ENCODE data around the gene ZNF521. TPM values are rescaled to one million over a fixed set of nuclear protein-coding genes. Genes with fewer than 3 reads are reported as not detected.

Gene ZNF521
- total RNA-seq, 1 donor from 2014 or later = 10.3 TPM

DNA sequence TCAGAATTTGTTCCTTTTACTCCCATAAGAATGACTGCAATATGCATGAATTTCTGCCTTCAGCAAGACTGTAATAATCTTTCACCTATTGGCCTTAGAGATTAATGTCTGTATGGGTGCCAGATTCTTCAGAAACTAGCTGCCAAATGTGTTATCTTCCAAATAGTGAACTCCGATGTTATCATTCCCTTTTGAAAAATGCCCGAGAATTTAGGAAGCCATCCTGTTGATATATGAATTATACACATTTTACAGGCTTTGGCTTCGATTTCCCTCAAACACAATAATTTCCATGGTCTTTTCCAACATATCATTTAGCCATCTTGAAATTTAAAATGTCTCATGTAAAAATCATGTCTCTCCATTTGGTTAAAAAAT lies 101.5 kb downstream of the ZNF521 start:
- peaks cover 38% of the 10 kb centered on the region for H3K4me1 ChIP-seq
- no peaks in the 10 kb centered on the region for H3K36me3 ChIP-seq
- no peak for DNase-seq
- no peaks in the 10 kb centered on the region for H3K9me3 ChIP-seq (replicated peaks)
- TF ChIP-seq CTCF (IDR thresholded peaks at IDR 0.05; ENCODE audit: borderline replicate concordance) = no peak
- intact Hi-C loops (cut with micrococcal nuclease) = no loop called here
- H3K27me3 ChIP-seq (ENCODE audit: low read depth) = no peaks in the 10 kb centered on the region
- no peak overlapping the region for H3K27ac ChIP-seq (replicated peaks)
- H3K4me3 ChIP-seq = no peak overlapping the region

DNA sequence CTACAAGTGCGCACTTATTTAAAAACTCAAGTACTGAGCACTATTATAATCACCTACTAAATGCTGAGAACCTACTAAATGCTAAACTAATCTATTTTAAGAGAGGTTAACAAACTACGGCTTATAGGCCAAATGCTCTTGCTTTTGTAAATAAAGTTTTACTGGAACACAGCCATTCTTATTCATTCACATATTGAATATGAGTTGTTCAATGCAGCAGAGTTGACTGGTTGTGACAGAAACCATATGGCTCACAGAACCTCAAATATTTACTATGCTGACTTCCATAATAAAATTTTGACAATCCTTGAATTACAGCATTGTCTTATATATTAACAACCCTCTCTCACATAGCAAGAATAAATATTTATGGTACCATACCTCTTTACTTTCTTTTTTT lies 103.2 kb downstream of the ZNF521 start:
- no peaks in the 10 kb centered on the region for H3K36me3 ChIP-seq
- intact Hi-C loops (cut with micrococcal nuclease) = no loop called here

DNA sequence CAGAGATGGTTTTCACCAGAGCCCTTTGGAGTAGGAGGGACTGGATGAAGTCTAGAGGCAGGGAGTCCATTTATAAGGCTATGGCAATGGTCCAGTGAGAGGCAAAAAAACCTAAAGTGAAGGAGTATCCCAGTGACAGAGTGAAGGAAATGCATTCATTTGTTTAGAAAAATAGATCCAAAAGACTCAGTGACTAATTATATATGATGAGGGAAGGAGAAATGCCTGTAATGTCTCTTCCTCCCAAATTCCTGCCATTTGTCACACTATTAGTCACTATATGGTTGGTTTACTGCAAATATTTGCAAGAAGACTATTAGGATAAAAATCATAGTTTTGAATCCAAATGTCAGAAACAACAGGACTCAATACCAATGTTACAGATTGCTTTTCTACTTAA lies 104.2 kb downstream of the ZNF521 start:
- Histone ChIP-seq H3K4me3 (no peak overlapping the region), H3K27ac (replicated peaks) (no peak overlapping the region), H3K36me3 (no peaks in the 10 kb centered on the region), H3K4me1 (peaks cover 41% of the 10 kb centered on the region), H3K9me3 (replicated peaks) (no peaks in the 10 kb centered on the region), H3K27me3 (ENCODE audit: low read depth) (no peaks in the 10 kb centered on the region)
- DNase-seq = no peak
- TF ChIP-seq CTCF (IDR thresholded peaks at IDR 0.05; ENCODE audit: borderline replicate concordance) = no peak
- intact Hi-C loops (cut with micrococcal nuclease) = no loop called here

More for the DNA sequence above, 103.2 kb downstream of the ZNF521 start:
- H3K4me3 ChIP-seq = no peak overlapping the region
- no peaks in the 10 kb centered on the region for H3K9me3 ChIP-seq (replicated peaks)
- peaks cover 46% of the 10 kb centered on the region for H3K4me1 ChIP-seq
- TF ChIP-seq CTCF (IDR thresholded peaks at IDR 0.05; ENCODE audit: borderline replicate concordance) = no peak
- no peak for DNase-seq
- no peak overlapping the region for H3K27ac ChIP-seq (replicated peaks)
- H3K27me3 ChIP-seq (ENCODE audit: low read depth) = no peaks in the 10 kb centered on the region

GRCh38 chr18:25244924-25245698 lies 106.9 kb downstream of the ZNF521 start:
- TF ChIP-seq CTCF (IDR thresholded peaks at IDR 0.05; ENCODE audit: borderline replicate concordance) = no peak
- intact Hi-C loops (cut with micrococcal nuclease) = loop anchor here (5.0 kb wide), 1 partner anchor 37 kb away; no protein-coding TSS in a partner anchor
- H3K36me3 ChIP-seq = no peaks in the 10 kb centered on the region
- DNase-seq = no peak
- peaks cover 39% of the 10 kb centered on the region for H3K4me1 ChIP-seq
- H3K9me3 ChIP-seq (replicated peaks) = no peaks in the 10 kb centered on the region
- H3K4me3 ChIP-seq = no peak overlapping the region
- no peak overlapping the region for H3K27ac ChIP-seq (replicated peaks)
- no peaks in the 10 kb centered on the region for H3K27me3 ChIP-seq (ENCODE audit: low read depth)

DNA sequence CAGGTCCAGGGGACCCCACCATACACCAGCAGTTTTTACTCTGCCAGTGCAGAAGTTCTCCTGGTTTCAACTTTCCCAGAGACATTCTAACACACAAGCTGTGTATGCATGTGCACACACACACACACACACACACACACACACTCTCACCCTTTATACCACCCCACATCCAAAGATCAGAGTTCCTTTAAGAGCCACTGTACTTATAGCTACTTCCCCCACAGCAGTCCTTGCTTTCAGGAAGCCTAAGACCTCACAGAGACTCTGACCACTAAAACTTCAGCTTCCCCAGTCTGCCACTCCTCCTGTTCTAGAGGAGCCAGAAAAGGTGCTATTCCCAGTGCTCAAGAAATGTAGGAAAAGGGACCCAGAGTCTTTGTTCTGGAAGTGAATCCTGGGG lies 107.8 kb downstream of the ZNF521 start:
- Histone ChIP-seq H3K4me3 (no peak overlapping the region), H3K4me1 (peaks cover 40% of the 10 kb centered on the region), H3K27me3 (ENCODE audit: low read depth) (no peaks in the 10 kb centered on the region), H3K27ac (replicated peaks) (no peak overlapping the region), H3K9me3 (replicated peaks) (no peaks in the 10 kb centered on the region), H3K36me3 (no peaks in the 10 kb centered on the region)
- intact Hi-C loops (cut with micrococcal nuclease) = loop anchor here (5.0 kb wide), 1 partner anchor 38 kb away; no protein-coding TSS in a partner anchor
- no peak for DNase-seq
- TF ChIP-seq CTCF (IDR thresholded peaks at IDR 0.05; ENCODE audit: borderline replicate concordance) = no peak

All from left ventricle myocardium inferior (tissue), 1 donor.